Smooth muscle cell (in vitro differentiated cells): ENCODE data around the gene PPP1R9A. TPM values are rescaled to one million over a fixed set of nuclear protein-coding genes. Genes with fewer than 3 reads are reported as not detected.

ENCODE experiments used
- DNase-seq: peaks from one replicate; lab custom pipeline; 2025; ENCODE audit not compliant: unreplicated experiment; lab: John Stamatoyannopoulos, UW
- H2AFZ ChIP-seq: fragments of 200-600 bp; sonication (generic); 2 replicates; pipeline ENCODE4 v1.6.0; 2016; ENCODE audit warnings: antibody characterized with exemption, low read depth, mild to moderate bottlenecking
- H3F3A ChIP-seq: fragments of 200-600 bp; sonication (generic); 2 replicates; pipeline ENCODE4 v1.6.0; 2017; ENCODE audit warnings: antibody characterized with exemption, low read depth
- H3K27ac ChIP-seq: fragments of 200-600 bp; sonication (generic); 2 replicates; pipeline ENCODE4 v1.5.1; 2016; ENCODE audit warnings: low read depth, mild to moderate bottlenecking
- H3K27me3 ChIP-seq: fragments of 200-600 bp; sonication (generic); 2 replicates; pipeline ENCODE4 v1.6.1; 2016; ENCODE audit warnings: low read depth, mild to moderate bottlenecking
- H3K36me3 ChIP-seq: fragments of 200-600 bp; sonication (generic); 2 replicates; pipeline ENCODE4 v1.5.1; 2016; ENCODE audit warnings: low read depth
- H3K4me1 ChIP-seq: fragments of 200-600 bp; sonication (generic); 2 replicates; pipeline ENCODE4 v1.5.1; 2016; ENCODE audit warnings: low read depth
- H3K4me2 ChIP-seq: fragments of 200-600 bp; sonication (generic); 2 replicates; pipeline ENCODE4 v1.6.0; 2016; ENCODE audit warnings: mild to moderate bottlenecking
- H3K4me3 ChIP-seq: fragments of 200-600 bp; sonication (generic); 2 replicates; pipeline ENCODE4 v1.5.1; 2016; ENCODE audit warnings: mild to moderate bottlenecking
- H3K79me2 ChIP-seq: fragments of 200-600 bp; sonication (generic); 2 replicates; pipeline ENCODE4 v1.6.0; 2016; ENCODE audit warnings: low read depth, mild to moderate bottlenecking
- H3K9ac ChIP-seq: fragments of 200-600 bp; sonication (generic); 2 replicates; pipeline ENCODE4 v1.6.0; 2016; ENCODE audit warnings: low read depth
- H3K9me3 ChIP-seq: fragments of 200-600 bp; sonication (generic); replicated peaks from 2 replicates; pipeline ENCODE4 v1.5.1; 2016; ENCODE audit warnings: low read depth
- H4K20me1 ChIP-seq: fragments of 200-600 bp; sonication (generic); 2 replicates; pipeline ENCODE4 v1.6.0; 2016; ENCODE audit warnings: low read depth
- CTCF ChIP-seq: fragments of 200-600 bp; sonication (generic); IDR thresholded peaks from 2 replicates; pipeline ENCODE4 v1.5.1; 2017; ENCODE audit warnings: borderline replicate concordance, mild to moderate bottlenecking, antibody characterized with exemption; ENCODE audit not compliant: insufficient read depth, poor library complexity, severe bottlenecking
- WGBS: methylation state at CpG from one replicate; pipeline ENCODE4 v1.1.7; 2016; ENCODE audit warnings: low lambda C conversion rate; 5-methylcytosine and 5-hydroxymethylcytosine counted together
- polyA plus RNA-seq: library from polyadenylated mRNA; unstranded; fragments of >200 nt; fragmentation: Nextera tagmentation; extraction: Ambion mirVana; gene quantifications from 2 replicates; pipeline ENCODE4 v1.2.1, GENCODE V29; 2016
- total RNA-seq: library from RNA; depleted of rRNA; stranded (reverse); fragments of >200 nt; gene quantifications from 2 replicates; pipeline ENCODE4 v1.2.3, GENCODE V29; 2014

Gene PPP1R9A
- total and polyA plus RNA-seq, 2 experiments from 2014 or later: 0.22 to 1.6 TPM

- Histone ChIP-seq H3K4me2 (no peak overlapping the region), H3K79me2 (no peaks in the 10 kb centered on the region), H3K4me3 (no peak overlapping the region), H2AFZ (no peak overlapping the region), H3K27me3 (no peaks in the 10 kb centered on the region), H3K9ac (no peak overlapping the region), H3K9me3 (no peaks in the 10 kb centered on the region), H3K27ac (no peak overlapping the region), H3F3A (no peaks in the 10 kb centered on the region), H4K20me1 (no peaks in the 10 kb centered on the region), H3K4me1 (no peaks in the 10 kb centered on the region), H3K36me3 (no peaks in the 10 kb centered on the region)
- WGBS: 78% methylated on average over 2 of the region's 2 CpGs
- no peak for TF ChIP-seq CTCF
- no peak for DNase-seq
Observed at GRCh38 chr7:95267754-95268153, 360.4 kb downstream of the PPP1R9A start.

GRCh38 chr7:95269640-95270039, 362.2 kb downstream of the PPP1R9A start:
- H3K9me3 ChIP-seq: no peaks in the 10 kb centered on the region
- H3K9ac ChIP-seq: no peak overlapping the region
- TF ChIP-seq CTCF: no peak
- H3K36me3 ChIP-seq: no peaks in the 10 kb centered on the region
- no peaks in the 10 kb centered on the region for H3K79me2 ChIP-seq
- H3F3A ChIP-seq: no peaks in the 10 kb centered on the region
- no peak overlapping the region for H2AFZ ChIP-seq
- no peaks in the 10 kb centered on the region for H3K27me3 ChIP-seq
- no peak for DNase-seq
- H3K4me3 ChIP-seq: no peak overlapping the region
- H3K4me2 ChIP-seq: no peak overlapping the region
- H3K4me1 ChIP-seq: no peaks in the 10 kb centered on the region
- H3K27ac ChIP-seq: no peak overlapping the region
- no peaks in the 10 kb centered on the region for H4K20me1 ChIP-seq
- 91% methylated on average over 5 of the region's 5 CpGs for WGBS

DNA sequence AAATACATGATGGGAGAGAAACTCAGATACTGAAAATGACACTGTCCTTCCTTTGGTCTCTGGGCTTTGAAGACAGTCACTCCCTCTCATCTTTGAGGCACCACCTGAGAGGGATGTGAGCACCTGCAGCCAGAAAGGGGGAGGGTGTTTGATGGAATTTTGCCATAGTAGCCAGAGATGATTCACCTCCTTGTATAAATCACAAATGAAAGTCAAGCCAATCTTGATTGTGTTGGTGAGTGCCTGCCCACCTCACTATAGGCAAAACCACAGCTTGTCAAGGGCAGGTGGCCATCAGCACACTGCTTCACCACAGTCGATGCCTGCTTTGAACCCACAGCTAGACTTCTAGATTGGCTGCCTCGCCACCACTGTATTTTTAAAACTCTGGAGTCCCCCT, 368.7 kb downstream of the PPP1R9A start:
- Histone ChIP-seq H3K4me3 (no peak overlapping the region), H3K9me3 (no peaks in the 10 kb centered on the region), H3K27me3 (no peaks in the 10 kb centered on the region), H3K27ac (no peak overlapping the region), H3F3A (no peaks in the 10 kb centered on the region), H3K4me2 (no peak overlapping the region), H4K20me1 (no peaks in the 10 kb centered on the region), H3K4me1 (no peaks in the 10 kb centered on the region), H3K79me2 (no peaks in the 10 kb centered on the region), H3K36me3 (no peaks in the 10 kb centered on the region), H3K9ac (no peak overlapping the region), H2AFZ (no peak overlapping the region)
- DNase-seq: no peak
- TF ChIP-seq CTCF: no peak
- 98% methylated on average over 2 of the region's 2 CpGs for WGBS

DNA sequence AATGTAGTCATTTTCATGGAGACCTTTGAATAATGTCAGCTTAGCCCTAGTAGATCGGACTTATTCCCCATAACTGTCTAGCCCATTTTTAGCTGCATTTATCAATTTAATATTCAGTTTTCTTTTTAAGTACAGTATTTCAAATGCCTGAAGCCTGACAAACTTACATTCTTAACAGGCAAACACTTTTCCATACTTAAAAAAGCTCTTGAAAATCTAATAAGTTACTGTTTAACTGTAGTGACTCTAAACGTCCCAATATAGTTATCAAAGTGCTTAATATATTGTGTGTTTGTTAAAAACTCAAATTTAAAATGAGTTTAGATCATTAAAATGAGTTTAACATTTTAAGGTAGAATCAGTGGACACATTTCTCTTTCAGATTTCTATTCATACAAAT, 372.0 kb downstream of the PPP1R9A start:
- no peak overlapping the region for H3K9ac ChIP-seq
- H3K36me3 ChIP-seq: no peaks in the 10 kb centered on the region
- no peaks in the 10 kb centered on the region for H3F3A ChIP-seq
- no peaks in the 10 kb centered on the region for H3K79me2 ChIP-seq
- WGBS: 84% methylated on average over 2 of the region's 2 CpGs
- H3K27ac ChIP-seq: no peak overlapping the region
- no peak for DNase-seq
- no peak for TF ChIP-seq CTCF
- H3K4me2 ChIP-seq: no peak overlapping the region
- no peaks in the 10 kb centered on the region for H4K20me1 ChIP-seq
- H3K27me3 ChIP-seq: no peaks in the 10 kb centered on the region
- H3K9me3 ChIP-seq: no peaks in the 10 kb centered on the region
- no peak overlapping the region for H2AFZ ChIP-seq
- no peak overlapping the region for H3K4me3 ChIP-seq
- no peaks in the 10 kb centered on the region for H3K4me1 ChIP-seq
